Sigmoid colon (tissue), 4 donors: ENCODE data around the gene ZFP64.

Source experiments
- CTCF ChIP-seq, 4 experiments: fragments of 450-650 bp in 3 of 4; fragments of 200-600 bp in 1 of 4; IDR thresholded peaks; one replicate each; pipeline ENCODE4 v1.5.1; 2016 to 2019; ENCODE audit warnings: antibody characterized with exemption in 4 of 4, mild to moderate bottlenecking in 3 of 4, moderate library complexity in 2 of 4
- EP300 ChIP-seq, 4 donors: sonication (generic); formaldehyde crosslinking; IDR thresholded peaks; one replicate each; pipeline ENCODE4 v1.6.1; 2017; ENCODE audit warnings: antibody characterized with exemption in 4 of 4
- POLR2A ChIP-seq, 2 donors: fragments of 450-650 bp; IDR thresholded peaks; one replicate each; pipeline ENCODE4 v1.6.1; 2016; ENCODE audit warnings: antibody characterized with exemption in 2 of 2, mild to moderate bottlenecking in 2 of 2, moderate library complexity in 2 of 2
- POLR2AphosphoS5 ChIP-seq, 4 donors: sonication (generic); formaldehyde crosslinking; IDR thresholded peaks; one replicate each; pipeline ENCODE4 v1.6.1; 2017; ENCODE audit warnings: antibody characterized with exemption in 4 of 4

GRCh38 chr20:52224920-52225319, 33.3 kb upstream of the ZFP64 start:
- TF ChIP-seq POLR2A (IDR thresholded peaks at IDR 0.05) (no peak), CTCF (IDR thresholded peaks at IDR 0.05) (no peak), POLR2AphosphoS5 (IDR thresholded peaks at IDR 0.05) (no peak), EP300 (IDR thresholded peaks at IDR 0.05) (no peak)
